NCI-H748 treated with DMSO at 0.1 percent for 48 hours (cell line): Measurements from ENCODE around the gene RAB24.
"Not testable (repeated sequence)": the region's sequence is repeated elsewhere in the genome, so short reads cannot be mapped to it uniquely, and the experiment has no call there.

Source experiments
- DNase-seq: peaks from one replicate; lab custom pipeline; 2025; lab: John Stamatoyannopoulos, UW

The RAB24 gene

DNA sequence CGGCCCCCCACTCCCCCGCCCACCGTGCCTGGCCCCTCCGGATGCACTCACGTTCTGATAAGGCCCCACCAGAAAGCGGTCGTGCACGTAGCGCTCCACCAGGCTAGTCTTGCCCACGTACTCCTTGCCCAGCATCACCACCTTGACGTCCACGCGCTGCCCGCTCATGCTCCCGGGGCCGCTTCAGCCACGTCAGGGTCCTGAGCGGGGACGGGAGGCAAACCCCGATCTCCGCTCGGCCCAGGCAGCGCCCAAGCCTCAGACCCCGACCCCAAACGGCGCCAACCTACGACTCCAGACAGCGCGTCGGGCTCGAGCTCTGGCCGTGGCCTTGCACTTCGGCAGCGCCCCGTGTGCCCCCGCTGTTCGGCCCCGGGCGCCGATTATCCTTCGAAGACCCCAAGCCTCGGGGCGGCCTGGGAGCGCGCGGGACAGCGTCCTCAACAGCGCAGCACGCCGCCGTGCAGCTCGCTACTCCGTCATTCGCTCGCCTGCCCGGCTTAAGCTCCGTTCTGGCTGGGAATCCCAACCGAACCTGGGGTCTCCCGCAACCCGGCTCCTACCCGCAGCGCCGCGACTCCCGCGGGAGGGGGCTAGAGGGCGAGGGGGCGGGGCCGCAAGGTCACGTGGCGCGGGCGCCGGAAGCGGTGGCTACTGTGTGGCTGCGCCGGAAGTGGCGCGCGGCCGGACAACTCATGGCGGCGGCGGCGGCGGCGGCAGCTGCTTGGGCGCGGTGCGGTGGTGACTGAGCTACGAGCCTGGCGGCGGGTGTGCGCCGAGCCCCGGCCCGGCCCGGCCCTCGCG is at the start of gene RAB24, which contains the start of gene PRELID1:
Gene RAB24 (minus strand): TSS at position 599 of the 804 bp plus-strand sequence. CDS start 431 bp downstream, at position 168.
Gene PRELID1 (plus strand): TSS at position 679 of the 804 bp plus-strand sequence. CDS start 187 bp downstream, outside the sequence.
- peak; percentile 55 for DNase-seq

DNA sequence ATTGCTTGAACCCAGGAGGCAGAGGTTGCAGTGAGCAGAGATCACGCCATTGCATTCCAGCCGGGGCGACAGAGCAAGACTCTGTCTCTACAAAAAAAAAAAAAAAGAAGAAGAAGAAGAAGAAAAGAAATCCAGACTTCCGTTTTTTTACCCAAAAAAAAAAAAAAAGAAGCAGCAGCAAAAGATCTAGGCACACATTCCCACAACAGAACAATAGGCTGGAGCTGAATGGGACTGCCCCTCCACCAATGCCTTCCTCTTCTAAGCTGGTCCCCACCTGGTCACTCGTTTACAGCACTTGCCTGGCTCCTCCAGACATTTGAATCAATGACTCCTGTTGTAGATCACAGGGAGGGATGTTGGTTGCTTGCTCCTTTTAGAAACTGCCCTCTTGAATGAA is 49.6 kb upstream of the RAB24 start:
- no peak for DNase-seq

DNA sequence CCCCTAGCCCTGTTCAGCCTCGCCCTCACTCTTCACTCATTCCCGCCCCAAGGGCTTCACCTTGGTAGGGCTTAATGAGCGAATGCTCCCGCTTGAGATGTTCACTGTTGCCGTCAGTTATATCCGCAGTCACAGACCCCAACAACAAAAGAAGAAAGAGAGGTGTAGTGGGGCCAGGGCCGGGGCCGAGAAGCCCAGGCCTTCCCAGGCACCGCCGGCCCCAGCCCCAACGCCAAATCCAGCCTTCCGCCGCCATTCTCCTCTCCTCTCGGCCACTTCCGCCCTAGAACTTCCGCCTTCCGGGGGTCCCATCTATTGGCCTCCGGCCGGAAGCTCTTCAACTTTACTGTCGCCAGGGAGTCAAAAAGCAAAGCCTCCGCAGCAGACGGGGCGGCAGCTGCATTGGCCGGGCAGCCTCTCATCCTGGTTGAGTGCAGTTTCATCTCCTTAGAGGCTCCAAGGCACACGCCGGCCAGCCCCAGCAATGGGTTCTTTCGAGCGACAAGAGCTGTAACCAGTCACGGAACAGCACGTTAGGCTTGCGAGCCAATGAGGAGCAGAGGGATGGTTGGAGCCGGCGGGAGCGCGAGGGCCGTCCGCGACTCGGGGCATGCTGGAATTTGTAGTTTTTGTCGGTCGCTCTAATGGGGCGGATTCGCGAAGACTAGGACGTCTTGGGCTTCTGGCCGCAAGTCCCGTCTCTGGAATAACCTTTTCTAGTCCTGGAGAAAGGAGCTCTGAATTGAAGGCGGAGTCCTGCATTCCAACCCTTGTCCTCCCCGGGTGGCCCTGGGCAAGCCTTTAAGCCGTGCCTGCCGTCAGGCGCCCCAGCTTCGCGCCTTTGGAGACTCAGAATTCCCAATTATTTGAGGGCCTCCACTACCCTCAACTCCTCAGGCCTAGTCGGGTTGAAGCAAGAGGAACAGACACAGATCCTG is 48.1 kb upstream of the RAB24 start, which contains the start of gene LMAN2:
Gene LMAN2 (minus strand): TSS at position 277 of the 938 bp plus-strand sequence. CDS start 21 bp downstream, at position 256.
- peak; percentile 91 for DNase-seq

DNA sequence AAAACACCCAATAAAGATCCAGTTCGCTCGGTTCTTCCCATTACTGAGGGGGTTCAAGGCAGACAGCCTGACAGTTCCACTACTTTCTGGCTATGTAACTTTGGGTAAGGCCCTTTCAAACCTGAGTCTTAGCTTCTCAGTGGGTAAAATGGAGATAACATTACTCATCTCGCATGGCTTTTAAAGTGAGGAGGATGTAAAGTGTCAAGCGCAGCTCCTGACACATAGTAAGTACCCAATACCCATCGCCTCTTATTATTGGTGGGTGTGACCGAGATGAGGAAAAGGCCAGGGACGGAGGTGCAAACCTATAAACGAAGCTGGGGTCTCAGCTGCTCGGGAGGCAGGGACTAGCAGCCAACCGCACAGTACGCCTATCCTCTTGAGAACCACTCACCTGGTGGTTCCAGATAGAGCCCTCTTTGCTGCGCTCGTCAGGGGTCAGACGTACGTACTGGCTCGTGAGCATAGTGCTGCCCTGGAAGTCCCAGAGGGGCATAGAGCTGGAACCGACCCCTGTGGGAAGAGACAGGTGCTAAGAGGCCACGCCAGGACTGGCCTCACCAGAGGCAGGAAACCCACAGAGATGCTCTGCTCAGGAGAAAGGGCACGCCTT is 47.4 kb upstream of the RAB24 start:
- DNase-seq: no peak

DNA sequence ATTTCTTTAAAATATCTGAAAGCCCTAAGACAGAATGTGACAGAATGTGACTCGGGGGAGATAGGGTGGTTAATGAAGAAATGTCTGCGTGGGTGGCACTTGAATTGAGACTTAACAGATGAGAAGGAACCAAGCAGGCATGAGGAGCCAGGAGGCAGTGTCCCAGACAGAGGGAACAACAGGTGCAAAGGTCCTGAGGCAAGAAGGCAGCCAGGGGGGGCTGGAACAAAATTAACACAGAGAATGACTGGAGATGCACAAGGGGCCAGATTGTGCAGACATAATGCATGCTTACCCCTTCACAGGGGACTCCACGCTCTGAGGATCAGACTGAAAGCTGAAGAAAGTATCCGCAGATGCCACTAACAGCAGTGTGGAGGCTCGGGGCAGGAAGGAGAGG is 46.2 kb upstream of the RAB24 start:
- no peak for DNase-seq

DNA sequence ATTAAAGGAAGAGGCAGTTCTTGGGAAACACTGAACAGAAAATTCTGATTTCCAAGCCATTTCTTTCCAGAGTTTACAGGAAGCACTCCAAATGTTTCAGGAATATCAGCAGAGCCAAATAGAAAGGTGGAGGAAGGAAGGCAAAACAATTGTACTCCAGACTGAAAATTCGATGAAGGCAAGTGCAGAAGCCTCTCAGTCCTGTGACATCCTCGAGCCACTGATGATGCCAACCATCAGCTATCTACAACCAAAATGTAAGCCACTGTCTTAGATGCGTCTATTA is 45.8 kb upstream of the RAB24 start:
- DNase-seq: no peak

DNA sequence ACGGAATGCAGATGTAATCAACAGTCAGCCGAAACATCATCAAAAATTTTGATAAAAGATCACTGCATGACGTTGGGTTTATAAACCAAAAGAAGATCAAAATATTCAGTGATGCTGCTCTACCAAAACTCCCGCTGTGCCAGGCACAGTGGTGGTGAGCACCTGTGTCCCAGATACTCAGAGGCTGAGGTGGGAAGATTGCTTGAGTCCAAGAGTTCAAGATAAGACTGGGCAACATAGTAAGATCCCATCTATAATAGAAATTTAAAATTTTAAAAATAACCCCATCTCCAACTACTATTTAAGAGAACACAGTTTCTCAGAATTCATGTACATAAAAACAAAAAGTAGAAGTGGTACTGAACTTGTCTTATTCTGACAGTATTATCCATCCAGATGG is 44.2 kb upstream of the RAB24 start:
- no peak for DNase-seq

DNA sequence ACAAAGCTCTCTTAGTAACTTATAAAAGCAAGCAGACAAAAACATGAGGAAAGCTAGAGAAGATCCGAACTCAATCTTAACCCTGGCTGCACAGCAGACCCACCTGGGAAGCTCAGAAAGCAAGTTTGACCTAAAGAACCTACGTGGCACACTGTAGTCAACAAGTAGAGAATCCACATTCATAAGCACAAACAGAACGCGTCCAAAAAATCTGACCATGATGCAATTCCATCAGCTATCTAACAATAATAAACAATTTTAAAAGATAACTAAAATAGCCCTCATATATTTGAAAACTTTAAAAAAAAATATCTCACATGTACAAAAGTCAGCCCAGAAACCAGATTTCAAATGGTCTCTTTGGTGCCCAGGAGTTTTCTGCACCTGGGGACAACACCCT is 43.3 kb upstream of the RAB24 start:
- DNase-seq: no peak

DNA sequence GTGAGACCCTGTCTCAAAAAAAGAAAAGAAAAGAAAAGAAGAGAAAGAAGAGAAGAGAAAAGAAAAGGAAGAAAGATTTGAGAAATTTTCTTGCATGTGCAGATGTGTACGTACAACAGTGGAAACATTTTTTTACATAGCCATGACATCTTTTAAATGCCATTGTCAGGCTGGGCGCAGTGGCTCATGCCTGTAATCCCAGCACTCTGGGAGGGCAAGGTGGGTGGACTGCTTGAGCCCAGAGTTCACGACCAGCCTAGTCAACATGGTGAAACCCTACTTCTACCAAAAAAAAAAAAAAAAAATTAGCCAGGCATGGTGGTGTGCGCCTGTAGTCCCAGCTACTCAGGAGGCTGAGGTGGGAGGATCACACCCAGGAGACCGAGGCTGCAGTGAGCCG is 41.4 kb upstream of the RAB24 start:
- DNase-seq: no peak

DNA sequence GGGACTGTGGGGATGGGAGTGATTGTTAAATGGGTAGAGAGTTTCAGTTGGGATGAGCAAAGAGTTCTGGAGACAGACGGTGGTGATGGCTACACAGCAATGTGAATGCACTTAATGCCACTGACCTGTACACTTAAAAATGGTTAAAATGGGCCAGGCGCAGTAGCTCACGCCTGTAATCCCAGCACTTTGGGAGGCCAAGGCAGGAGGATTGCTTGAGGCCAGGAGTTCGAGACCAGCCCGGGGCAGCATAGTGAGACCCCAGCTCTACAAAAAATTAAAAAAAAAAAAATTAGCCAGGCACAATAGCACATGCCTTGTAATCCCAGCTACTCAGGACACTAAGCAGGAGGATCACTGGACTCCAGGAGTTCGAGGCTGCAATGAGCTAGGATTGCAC is 40.3 kb upstream of the RAB24 start:
- DNase-seq: no peak

DNA sequence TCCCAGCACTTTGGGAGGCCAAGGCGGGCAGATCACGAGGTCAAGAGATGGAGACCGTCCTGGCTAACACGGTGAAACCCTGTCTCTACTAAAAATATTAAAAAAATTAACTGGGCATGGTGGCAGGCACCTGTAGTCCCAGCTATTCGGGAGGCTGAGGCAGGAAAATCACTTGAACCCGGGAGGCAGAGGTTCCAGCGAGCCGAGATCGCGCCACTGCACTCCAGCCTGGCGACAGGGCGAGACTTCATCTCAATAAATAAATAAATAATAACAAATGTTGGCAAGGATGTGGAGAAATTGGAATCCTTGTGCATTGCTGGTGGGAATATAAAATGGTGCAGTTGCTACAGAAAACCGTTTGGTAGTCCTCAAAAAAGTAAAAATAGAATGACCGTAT is 39.5 kb upstream of the RAB24 start:
- DNase-seq: not testable (repeated sequence)

DNA sequence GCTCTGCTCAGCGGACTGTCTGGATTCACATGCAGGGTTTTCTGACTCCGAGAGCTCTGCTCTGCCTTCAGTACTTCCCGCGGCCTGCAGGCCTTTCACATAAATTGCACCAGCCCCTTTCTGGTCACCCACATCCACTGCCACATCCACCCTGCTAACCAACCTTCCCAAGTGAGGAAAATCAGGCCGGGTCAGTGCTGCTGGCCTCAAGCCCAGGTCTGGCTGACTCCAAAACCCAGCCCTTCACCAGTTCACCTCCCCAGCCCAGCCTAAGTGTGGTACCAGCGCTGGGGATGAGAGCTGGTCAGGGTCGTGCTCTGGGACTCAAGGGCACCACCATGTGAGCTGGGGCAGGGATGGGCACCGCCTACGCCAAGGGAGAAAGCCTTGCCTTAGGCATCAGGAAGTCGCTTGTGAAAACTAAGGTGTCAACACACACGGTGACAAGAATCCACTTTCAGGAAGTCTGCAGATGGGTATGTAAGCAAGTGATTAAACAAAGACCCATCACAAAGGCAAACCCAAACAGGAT is 35.7 kb upstream of the RAB24 start:
- no peak for DNase-seq

DNA sequence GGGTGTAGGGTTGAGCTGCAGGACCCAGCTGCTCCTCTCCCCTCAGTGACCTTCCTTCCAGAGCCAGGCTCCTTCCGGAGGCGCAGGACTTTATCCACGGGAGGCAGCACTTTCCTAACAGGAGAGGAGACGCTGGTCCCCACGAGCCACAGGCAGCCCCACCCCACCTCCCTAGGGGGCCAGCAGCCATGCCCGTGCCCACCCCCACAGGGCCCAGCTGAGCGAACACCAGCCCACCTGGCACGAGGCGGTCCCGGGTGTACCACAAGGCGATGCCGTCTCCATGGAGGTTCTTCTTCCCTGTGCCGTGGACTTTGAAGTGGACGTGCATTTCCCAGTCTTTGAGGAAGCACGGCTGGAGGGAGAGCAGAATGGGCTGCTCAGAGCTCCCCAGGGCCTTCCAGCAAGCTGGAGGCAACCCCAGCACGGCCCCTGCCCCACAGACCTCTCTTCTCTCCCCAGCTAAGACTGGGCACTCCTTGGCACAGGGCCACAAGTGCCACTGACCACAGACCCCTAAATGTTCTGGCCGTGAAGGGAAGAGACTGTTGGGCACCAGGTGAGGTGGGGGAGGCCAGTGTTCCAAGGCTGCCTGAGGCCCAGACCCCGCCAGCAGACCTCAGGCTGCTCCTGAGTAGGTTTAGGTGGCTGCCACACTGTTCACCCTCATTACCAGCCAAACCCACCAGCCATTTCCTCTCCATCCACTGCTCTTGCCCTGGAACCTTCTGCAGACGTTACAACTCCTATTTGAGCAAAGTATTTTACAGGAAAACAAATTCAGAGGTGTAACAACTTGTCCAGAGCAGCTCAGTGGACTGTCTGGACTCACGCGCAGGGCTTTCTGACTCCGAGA is 35.0 kb upstream of the RAB24 start:
- no peak for DNase-seq

DNA sequence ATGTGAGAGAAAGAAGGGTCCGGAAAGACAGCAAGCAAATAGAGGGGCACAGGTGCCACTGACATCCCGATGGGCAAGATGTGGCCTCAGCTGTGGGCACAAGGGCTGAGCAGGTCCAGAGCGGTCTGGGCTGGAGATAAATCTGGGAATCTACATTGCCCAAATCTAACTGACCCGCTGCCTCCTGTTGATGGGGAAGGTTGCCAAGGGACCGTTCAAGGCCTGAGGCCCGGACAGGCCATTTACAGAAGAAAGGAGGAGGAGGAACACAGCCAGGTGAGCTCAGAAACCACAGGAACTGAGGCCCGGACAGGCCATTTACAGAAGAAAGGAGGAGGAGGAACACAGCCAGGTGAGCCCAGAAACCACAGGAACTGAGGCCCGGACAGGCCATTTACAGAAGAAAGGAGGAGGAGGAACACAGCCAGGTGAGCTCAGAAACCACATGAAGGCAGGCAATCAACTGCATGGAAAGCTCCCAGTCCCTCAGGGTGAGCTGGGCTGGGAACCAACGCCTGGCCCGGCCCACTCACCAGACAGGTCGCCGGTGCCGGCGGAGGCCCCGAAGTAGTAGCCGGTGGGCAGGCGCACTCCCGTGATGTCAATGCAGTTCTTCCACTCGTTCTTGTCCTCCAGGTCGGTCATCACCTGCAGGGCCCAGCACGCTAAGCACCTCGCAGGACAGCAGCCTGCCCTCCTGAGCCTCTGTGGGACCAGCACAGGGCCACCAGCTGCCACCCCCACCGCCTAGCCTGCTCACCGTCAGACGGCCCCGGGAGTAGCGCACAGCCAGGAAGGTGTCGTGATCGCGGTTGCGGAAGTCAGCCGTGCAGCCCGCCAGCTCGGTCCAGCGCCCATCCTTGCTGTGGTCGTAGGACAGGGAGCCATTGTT is 33.3 kb upstream of the RAB24 start:
- no peak for DNase-seq

DNA sequence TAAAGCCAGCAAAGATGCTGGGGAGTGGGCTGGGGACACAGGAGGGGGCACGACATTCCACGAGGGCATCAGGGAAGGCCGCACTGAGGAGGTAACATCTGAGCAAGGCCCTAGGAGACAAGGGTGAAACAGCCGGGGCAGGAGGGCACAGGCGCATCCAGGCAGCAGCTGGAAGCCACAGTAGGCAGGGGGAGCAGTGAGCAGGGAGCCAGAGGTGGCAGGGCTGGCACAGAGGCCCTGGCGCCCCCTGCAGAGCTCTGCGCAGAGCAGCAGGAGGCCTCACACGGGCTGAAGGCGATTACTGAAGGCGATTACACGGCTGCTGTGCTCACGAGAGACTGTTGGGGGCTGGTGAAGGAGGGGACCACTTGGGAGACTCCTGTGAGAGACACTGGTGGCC is 32.6 kb upstream of the RAB24 start:
- no peak for DNase-seq

DNA sequence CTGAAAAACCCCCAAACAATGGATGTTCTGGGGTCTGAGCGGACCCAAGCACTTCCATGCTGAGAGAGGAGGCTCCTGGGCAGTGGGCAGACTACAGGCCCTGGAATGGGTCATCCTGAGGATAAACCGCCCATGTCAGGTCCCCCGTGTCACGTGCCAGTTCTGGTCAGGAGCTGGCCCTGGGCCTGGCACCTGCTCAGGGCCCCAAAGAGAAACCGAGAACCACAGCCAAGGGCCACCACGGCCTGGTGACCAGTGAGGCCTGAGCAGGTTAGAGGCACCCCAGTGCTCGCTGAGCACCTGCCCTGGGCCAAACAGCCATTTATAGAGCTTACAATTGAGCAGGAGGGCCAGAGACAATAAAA is 32.2 kb upstream of the RAB24 start:
- no peak for DNase-seq

DNA sequence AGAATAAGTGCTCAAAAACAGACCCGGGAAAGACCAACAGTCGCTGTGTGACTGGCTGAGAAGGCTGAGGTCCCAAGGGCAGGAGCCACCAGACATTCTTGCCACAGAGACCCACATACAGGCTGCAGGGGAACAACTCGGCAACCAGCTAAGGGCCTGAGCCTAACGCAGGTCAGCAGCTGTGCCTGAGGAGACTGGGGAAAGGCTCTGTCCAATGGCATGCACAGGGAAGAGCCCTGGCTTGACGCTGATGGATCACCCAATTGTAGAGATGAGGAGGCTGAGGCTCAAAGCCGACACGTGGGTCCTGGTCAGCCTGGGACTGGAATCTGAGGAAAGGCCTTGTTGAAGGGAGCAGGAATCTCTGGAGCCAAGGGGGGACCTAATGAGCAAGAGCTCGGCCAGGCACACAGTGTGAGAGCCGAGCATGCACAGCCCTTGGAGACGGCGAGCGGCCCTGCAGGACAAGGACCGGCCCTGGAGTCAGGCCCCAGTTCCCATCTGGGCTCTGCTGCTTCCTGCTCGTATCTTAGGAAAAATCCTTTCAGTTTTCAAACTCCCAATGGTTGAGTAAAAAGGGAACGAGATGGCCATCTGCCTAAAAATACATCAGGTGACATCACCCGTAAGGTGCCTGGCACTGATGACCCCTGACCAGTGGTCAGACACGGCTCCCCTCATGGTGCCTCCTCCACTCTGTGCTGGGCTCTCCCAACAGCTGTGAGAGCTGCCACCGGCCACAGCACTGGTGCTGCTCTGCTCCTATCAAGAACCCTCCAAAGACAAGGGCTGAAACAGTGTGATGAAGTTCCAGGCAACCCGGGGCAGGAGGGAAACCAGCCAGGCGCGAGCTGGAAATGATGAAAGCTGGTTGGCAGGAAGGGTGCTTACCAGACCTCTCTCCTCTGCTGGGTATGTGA is 31.5 kb upstream of the RAB24 start:
- no peak for DNase-seq

DNA sequence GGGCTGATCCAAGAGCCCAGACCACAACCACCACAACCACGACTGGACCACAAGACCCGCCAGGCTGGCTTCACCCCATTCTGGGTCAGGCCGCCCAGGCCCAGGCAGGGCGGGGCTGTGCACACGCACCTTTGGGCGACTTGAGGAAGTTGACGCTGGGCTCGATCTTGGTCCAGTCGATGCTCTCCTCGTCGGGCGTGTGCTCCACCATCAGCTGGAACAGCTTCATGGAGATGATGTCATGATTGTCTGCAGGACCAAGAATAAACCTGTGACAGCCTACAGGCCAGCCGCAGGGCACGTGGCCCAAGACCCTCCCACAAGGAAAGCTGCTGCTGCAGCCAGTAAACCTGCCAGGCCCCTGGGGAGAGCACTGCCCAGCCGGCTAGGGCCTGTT is 30.6 kb upstream of the RAB24 start:
- no peak for DNase-seq

DNA sequence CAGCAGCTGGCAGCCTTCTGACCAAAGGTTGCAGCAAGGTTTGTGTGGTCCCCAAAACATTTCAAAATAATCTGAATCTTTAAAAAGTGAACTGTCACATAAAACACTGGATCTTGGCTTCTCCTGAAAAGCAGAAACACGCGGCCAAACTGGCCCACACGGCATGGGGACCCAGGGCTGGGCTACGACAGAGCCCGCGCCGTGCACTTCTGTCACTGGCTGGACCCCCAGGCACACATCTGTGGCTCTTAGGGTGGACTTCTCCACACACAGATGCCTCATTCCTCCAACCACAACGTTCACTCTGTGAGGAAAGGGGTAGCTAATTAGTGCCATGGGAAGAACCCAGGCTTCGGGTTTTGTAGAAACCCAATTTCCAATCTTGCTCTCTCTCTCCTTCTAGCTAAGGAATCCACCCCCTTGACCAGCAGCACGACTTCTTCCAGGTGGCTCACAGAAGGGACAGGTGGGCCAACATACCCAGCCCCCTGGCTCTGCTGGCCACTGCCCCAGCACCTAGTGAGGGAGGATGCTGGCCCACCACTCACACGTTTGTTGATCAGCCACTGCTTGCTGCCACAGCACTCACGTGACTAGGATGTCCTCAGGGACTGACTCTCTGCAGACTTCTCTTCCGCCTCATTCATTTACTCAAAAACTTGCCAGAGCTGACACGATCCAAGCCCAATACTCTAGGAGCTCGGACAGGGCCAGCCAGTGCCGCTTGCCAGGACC is 30.1 kb upstream of the RAB24 start:
- DNase-seq: no peak
